Memory B cell (primary cell): ENCODE results near the gene C16orf82.

ENCODE experiments used
- ATAC-seq: fragments of 150-1000 bp; cut with Tn5 transposase; 2 replicates; pipeline ENCODE4 v1.10.0; 2021; ENCODE audit warnings: low read depth, mild to moderate bottlenecking, moderate library complexity
- DNase-seq, 2 donors: peaks; one replicate each; pipeline ENCODE4 v3.0.0; 2022; ENCODE audit warnings: low spot score in 2 of 2
- H3K27ac Mint-ChIP-seq: one replicate; pipeline ENCODE4 v1.8.0; 2022; ENCODE audit warnings: mild to moderate bottlenecking, moderate library complexity, mixed read lengths
- H3K27me3 Mint-ChIP-seq: one replicate; pipeline ENCODE4 v1.8.0; 2022; ENCODE audit warnings: mixed read lengths
- H3K36me3 Mint-ChIP-seq: one replicate; pipeline ENCODE4 v1.8.0; 2022; ENCODE audit warnings: mild to moderate bottlenecking, mixed read lengths
- H3K4me1 Mint-ChIP-seq: one replicate; pipeline ENCODE4 v1.8.0; 2022; ENCODE audit warnings: mixed read lengths
- H3K4me3 Mint-ChIP-seq: one replicate; pipeline ENCODE4 v1.8.0; 2022; ENCODE audit warnings: mild to moderate bottlenecking, moderate library complexity, mixed read lengths
- H3K9me3 Mint-ChIP-seq: one replicate; pipeline ENCODE4 v1.8.0; 2022; ENCODE audit warnings: mixed read lengths

C16orf82 gene

GRCh38 chr16:27066668-27067537, at the start of gene C16orf82:
C16orf82 (plus strand) TSS chr16:27066927.
- Mint-ChIP-seq H3K36me3 (no peaks in the 10 kb centered on the region), H3K4me3 (no peak within 1 kb of the TSS), H3K27ac (no peak within 1 kb of the TSS), H3K27me3 (peaks cover 7% of the 10 kb centered on the region), H3K4me1 (no peaks in the 10 kb centered on the region), H3K9me3 (no peaks in the 10 kb centered on the region)
- ATAC-seq = no peak
- no peak for DNase-seq

GRCh38 chr16:27020031-27020430, 46.7 kb upstream of the C16orf82 start:
- Mint-ChIP-seq H3K9me3 (peaks cover 10% of the 10 kb centered on the region), H3K27me3 (peaks cover 12% of the 10 kb centered on the region), H3K36me3 (no peaks in the 10 kb centered on the region), H3K27ac (no peak overlapping the region), H3K4me3 (no peak overlapping the region), H3K4me1 (peaks cover 2% of the 10 kb centered on the region)
- no peak for DNase-seq
- ATAC-seq = no peak

DNA sequence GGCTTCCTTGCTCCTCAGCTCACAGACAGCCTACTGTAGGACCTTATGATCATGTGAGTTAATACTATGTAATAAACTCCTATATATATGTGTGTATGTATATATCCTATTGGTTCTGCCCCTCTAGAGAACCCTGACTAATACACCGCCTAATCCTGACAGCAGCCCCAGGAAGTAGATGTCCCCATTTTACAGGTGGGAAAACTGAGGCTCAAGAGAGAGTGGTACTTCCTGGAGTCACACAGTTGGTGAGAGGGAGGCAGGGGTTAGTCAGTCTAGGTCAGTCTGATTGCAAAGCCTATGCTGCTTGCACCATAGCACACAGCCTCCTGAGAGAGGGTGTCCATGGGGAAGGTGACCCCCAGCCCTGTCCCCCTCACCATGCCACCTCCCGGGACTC, 42.7 kb upstream of the C16orf82 start:
- no peak for ATAC-seq

GRCh38 chr16:27025581-27025980, 41.1 kb upstream of the C16orf82 start:
- H3K36me3 Mint-ChIP-seq = no peaks in the 10 kb centered on the region
- peaks cover 10% of the 10 kb centered on the region for H3K9me3 Mint-ChIP-seq
- peaks cover 10% of the 10 kb centered on the region for H3K27me3 Mint-ChIP-seq
- ATAC-seq (no peak), DNase-seq (no peak)
- H3K4me3 Mint-ChIP-seq = no peak overlapping the region
- peaks cover 2% of the 10 kb centered on the region for H3K4me1 Mint-ChIP-seq
- H3K27ac Mint-ChIP-seq = no peak overlapping the region

More for the DNA sequence above, 42.7 kb upstream of the C16orf82 start:
- Mint-ChIP-seq H3K27ac (no peak overlapping the region), H3K27me3 (peaks cover 10% of the 10 kb centered on the region), H3K4me1 (peaks cover 2% of the 10 kb centered on the region), H3K4me3 (no peak overlapping the region), H3K9me3 (peaks cover 10% of the 10 kb centered on the region), H3K36me3 (no peaks in the 10 kb centered on the region)
- no peak for DNase-seq

GRCh38 chr16:27027971-27028370, 38.8 kb upstream of the C16orf82 start:
- no peak overlapping the region for H3K4me3 Mint-ChIP-seq
- H3K27ac Mint-ChIP-seq = no peak overlapping the region
- no peaks in the 10 kb centered on the region for H3K4me1 Mint-ChIP-seq
- H3K36me3 Mint-ChIP-seq = no peaks in the 10 kb centered on the region
- DNase-seq (no peak), ATAC-seq (no peak)
- H3K27me3 Mint-ChIP-seq = peaks cover 6% of the 10 kb centered on the region
- peaks cover 6% of the 10 kb centered on the region for H3K9me3 Mint-ChIP-seq

DNA sequence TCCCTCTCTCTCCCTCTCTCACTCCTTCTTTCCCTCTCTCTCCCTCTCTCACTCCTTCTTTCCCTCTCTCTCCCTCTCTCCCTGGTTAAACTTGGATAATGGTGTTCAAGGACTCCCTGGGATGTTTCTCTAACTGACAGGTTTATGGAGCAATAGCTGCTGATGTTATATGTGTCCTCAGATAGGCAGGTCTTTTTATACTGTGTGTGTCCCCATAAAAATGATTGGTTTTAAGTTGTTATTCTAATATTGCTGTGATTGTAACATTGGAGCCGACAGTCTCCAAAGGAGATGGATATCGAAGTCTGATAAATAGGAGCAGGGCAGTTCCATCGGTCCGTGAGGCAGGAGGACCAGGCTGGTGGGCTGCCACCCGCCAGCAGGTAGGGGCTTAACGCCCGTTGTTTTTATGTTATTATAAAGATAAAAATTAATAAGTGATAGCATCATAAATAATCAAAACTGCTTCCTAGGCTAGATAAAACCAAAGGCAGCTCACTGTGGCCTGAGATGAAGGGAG, 38.1 kb upstream of the C16orf82 start:
- no peak overlapping the region for H3K27ac Mint-ChIP-seq
- DNase-seq (no peak), ATAC-seq (no peak)
- no peaks in the 10 kb centered on the region for H3K4me1 Mint-ChIP-seq
- H3K4me3 Mint-ChIP-seq = no peak overlapping the region
- H3K36me3 Mint-ChIP-seq = no peaks in the 10 kb centered on the region
- H3K27me3 Mint-ChIP-seq = peaks cover 6% of the 10 kb centered on the region
- peaks cover 6% of the 10 kb centered on the region for H3K9me3 Mint-ChIP-seq

GRCh38 chr16:27029525-27029924, 37.2 kb upstream of the C16orf82 start:
- peaks cover 6% of the 10 kb centered on the region for H3K27me3 Mint-ChIP-seq
- H3K4me3 Mint-ChIP-seq = no peak overlapping the region

DNA sequence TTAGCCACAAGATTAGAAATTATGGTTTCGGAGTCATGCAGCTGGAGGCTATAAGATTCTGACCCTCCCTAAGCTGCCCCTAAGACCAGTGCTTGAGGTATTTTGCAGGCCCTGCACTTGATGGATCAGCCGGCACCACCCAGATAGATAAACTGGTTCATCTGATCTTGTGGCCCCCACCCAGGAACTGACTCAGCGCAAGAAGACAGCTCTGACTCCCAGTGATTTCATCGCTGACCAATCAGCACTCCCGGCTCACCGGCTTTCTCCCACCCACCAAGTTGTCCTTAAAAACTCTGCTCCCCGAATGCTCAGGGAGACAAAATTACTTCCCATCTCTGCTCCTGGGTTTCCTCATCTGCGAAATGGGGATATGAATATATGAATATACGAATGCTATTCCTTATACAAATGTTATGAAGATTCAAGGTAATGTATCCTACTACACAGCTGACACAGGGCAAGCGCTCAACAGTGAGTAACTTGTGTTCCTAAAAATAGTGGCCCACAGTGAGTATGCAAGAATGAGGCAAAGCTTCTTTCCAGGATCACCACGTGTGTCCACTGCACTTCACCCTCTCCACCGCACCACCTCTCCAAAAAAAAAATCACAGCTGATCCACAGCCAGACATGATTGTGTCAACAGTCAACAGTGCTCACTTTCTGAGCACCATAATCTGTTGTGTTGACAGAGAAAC, 33.3 kb upstream of the C16orf82 start:
- ATAC-seq (no peak), DNase-seq (no peak)
- Mint-ChIP-seq H3K27me3 (peaks cover 12% of the 10 kb centered on the region), H3K4me3 (no peak overlapping the region), H3K9me3 (peaks cover 6% of the 10 kb centered on the region), H3K36me3 (no peaks in the 10 kb centered on the region), H3K4me1 (no peaks in the 10 kb centered on the region), H3K27ac (no peak overlapping the region)

More at GRCh38 chr16:27029525-27029924, 37.2 kb upstream of the C16orf82 start:
- Mint-ChIP-seq H3K27ac (no peak overlapping the region), H3K9me3 (peaks cover 6% of the 10 kb centered on the region), H3K4me1 (no peaks in the 10 kb centered on the region), H3K36me3 (no peaks in the 10 kb centered on the region)
- DNase-seq (no peak), ATAC-seq (no peak)

GRCh38 chr16:27040732-27041131, 26.0 kb upstream of the C16orf82 start:
- H3K4me1 Mint-ChIP-seq = no peaks in the 10 kb centered on the region
- H3K9me3 Mint-ChIP-seq = no peaks in the 10 kb centered on the region
- no peak for ATAC-seq
- peaks cover 7% of the 10 kb centered on the region for H3K27me3 Mint-ChIP-seq
- H3K27ac Mint-ChIP-seq = no peak overlapping the region
- H3K4me3 Mint-ChIP-seq = no peak overlapping the region
- DNase-seq = no peak
- no peaks in the 10 kb centered on the region for H3K36me3 Mint-ChIP-seq

DNA sequence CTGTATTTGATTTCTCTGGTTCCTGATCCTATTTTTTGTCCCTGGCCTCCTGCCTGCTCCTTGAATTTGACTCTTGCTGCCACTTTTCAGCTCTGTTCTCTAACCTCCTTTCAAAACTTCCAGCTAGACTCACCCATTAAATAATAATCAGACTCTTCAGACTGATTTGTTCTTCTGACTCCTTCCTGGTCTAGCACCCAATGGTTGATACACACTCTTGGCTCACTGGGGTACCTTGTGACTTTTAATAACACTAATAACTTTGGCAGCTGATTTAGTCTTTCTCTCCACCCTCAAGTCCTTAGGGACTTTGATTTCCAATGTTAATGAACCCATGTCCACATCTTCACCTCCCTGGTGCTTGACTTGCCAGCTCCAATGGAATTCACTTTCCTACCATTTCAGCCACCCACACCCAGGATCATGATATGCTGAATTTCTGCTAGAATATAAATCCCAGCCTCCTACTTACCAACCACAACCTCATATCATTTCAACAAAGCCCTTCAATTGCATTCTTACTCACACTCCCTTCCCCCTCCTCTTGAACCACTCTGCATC, 19.7 kb upstream of the C16orf82 start:
- no peak for ATAC-seq
- no peaks in the 10 kb centered on the region for H3K27me3 Mint-ChIP-seq
- DNase-seq = no peak
- no peak overlapping the region for H3K27ac Mint-ChIP-seq
- no peak overlapping the region for H3K4me3 Mint-ChIP-seq
- H3K36me3 Mint-ChIP-seq = no peaks in the 10 kb centered on the region
- no peaks in the 10 kb centered on the region for H3K4me1 Mint-ChIP-seq
- no peaks in the 10 kb centered on the region for H3K9me3 Mint-ChIP-seq

GRCh38 chr16:27048316-27048715, 18.4 kb upstream of the C16orf82 start:
- Mint-ChIP-seq H3K27me3 (no peaks in the 10 kb centered on the region), H3K4me3 (no peak overlapping the region), H3K36me3 (no peaks in the 10 kb centered on the region), H3K9me3 (no peaks in the 10 kb centered on the region), H3K4me1 (no peaks in the 10 kb centered on the region), H3K27ac (no peak overlapping the region)
- ATAC-seq = no peak
- DNase-seq = no peak

DNA sequence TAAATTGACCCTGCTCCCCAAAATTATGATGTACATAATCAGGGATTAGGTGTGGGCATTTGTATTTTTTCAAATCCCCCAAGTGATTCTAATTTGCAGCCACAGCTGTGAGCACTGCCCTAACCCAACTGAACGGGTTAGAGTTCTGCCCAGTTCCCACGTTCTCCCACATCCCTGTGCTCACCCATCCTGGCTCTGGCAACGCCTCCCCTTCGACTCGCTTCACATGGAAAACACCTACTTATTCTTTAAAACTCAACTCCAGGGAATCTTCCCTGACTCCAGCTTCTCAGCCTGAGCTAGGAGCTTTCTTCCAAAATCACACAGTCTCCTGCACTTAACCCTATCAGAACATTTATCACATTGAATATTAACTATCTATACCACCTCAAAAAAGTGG, 17.6 kb upstream of the C16orf82 start:
- Mint-ChIP-seq H3K9me3 (no peaks in the 10 kb centered on the region), H3K4me1 (no peaks in the 10 kb centered on the region), H3K36me3 (no peaks in the 10 kb centered on the region), H3K27me3 (no peaks in the 10 kb centered on the region), H3K27ac (no peak overlapping the region), H3K4me3 (no peak overlapping the region)
- no peak for DNase-seq
- no peak for ATAC-seq

DNA sequence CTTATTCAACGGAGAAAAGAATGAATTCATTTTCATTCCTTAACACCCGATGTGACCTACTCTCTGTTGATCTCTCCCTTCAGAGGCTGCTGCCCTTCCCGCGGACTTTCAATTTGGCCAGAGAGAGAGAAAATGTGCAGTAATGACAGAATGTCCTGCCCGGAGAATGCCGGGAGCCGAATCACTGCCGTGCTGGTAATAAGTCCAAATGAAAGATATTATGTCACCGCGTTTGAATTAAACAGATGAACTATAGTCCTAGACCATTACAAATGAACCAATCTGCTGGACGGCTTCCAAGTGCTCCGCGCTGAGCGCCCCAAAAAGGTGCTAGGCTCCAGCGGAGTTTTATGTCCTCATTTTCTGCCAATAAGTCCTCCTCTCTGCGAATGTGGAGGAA, 14.7 kb upstream of the C16orf82 start:
- peaks cover 5% of the 10 kb centered on the region for H3K9me3 Mint-ChIP-seq
- ATAC-seq (no peak), DNase-seq (no peak)
- no peaks in the 10 kb centered on the region for H3K4me1 Mint-ChIP-seq
- no peaks in the 10 kb centered on the region for H3K27me3 Mint-ChIP-seq
- no peak overlapping the region for H3K27ac Mint-ChIP-seq
- no peak overlapping the region for H3K4me3 Mint-ChIP-seq
- H3K36me3 Mint-ChIP-seq = no peaks in the 10 kb centered on the region

DNA sequence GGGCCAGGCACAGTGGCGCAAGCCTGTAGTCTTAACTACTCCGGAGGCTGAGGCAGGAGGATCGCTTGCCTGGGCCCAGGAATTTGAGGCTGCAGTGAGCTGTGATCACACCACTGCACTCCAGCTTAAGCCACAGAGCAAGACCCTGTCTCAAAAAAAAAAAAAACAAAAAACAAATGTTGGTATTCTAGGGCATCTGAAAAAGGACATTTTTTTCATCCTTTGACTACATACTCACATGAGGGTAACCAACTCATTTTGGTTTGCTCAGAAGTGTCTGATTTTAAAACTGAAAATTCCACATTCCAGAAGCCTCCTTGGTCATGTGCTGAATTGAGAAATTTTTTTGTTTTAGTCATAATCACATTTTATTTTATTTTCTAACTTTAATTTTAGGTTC, 12.7 kb upstream of the C16orf82 start:
- H3K9me3 Mint-ChIP-seq = peaks cover 5% of the 10 kb centered on the region
- DNase-seq (no peak), ATAC-seq (no peak)
- no peaks in the 10 kb centered on the region for H3K4me1 Mint-ChIP-seq
- H3K27ac Mint-ChIP-seq = no peak overlapping the region
- H3K4me3 Mint-ChIP-seq = no peak overlapping the region
- H3K27me3 Mint-ChIP-seq = peaks cover 1% of the 10 kb centered on the region
- H3K36me3 Mint-ChIP-seq = no peaks in the 10 kb centered on the region
